HG02623 (cell line): ENCODE data around the gene HAUS3.

ENCODE experiments used
- ATAC-seq: cut with Tn5 transposase; IDR thresholded peaks from one replicate; pipeline ENCODE4 v1.9.1; 2021; ENCODE audit warnings: moderate library complexity; ENCODE audit not compliant: unreplicated experiment

The HAUS3 gene

GRCh38 chr4:2265113-2266110 is 23.5 kb upstream of the HAUS3 start:
- ATAC-seq = no peak

- ATAC-seq = no peak
These were observed 22.6 kb upstream of the HAUS3 start for GRCh38 chr4:2264481-2265041.

GRCh38 chr4:2263926-2264321 is 22.0 kb upstream of the HAUS3 start:
- no peak for ATAC-seq

- no peak for ATAC-seq
These were observed 21.0 kb upstream of the HAUS3 start for GRCh38 chr4:2262944-2263250.

GRCh38 chr4:2262145-2262943 is 20.4 kb upstream of the HAUS3 start:
- ATAC-seq = peak; percentile 91

- ATAC-seq = no peak
These were observed 19.9 kb upstream of the HAUS3 start, which contains the start of gene MXD4 for GRCh38 chr4:2261853-2262144. Gene MXD4 (minus strand): TSS chr4:2262109. CDS start chr4:2261980, 129 bp downstream.

- ATAC-seq = peak; percentile 13
These were observed 19.4 kb upstream of the HAUS3 start for GRCh38 chr4:2261110-2261852.

- ATAC-seq = no peak
These were observed 18.6 kb upstream of the HAUS3 start for GRCh38 chr4:2260344-2261109.

- ATAC-seq = no peak
These were observed 17.8 kb upstream of the HAUS3 start for GRCh38 chr4:2259541-2260343.

GRCh38 chr4:2259036-2259540 is 17.2 kb upstream of the HAUS3 start:
- no peak for ATAC-seq

- no peak for ATAC-seq
These were observed 16.4 kb upstream of the HAUS3 start for GRCh38 chr4:2258091-2259035.

- no peak for ATAC-seq
These were observed 15.6 kb upstream of the HAUS3 start for GRCh38 chr4:2257361-2258081.

- ATAC-seq = no peak
These were observed 14.9 kb upstream of the HAUS3 start for GRCh38 chr4:2256781-2257191.

- ATAC-seq = no peak
These were observed 14.3 kb upstream of the HAUS3 start for GRCh38 chr4:2256156-2256731.

GRCh38 chr4:2255501-2256155 is 13.7 kb upstream of the HAUS3 start:
- no peak for ATAC-seq

GRCh38 chr4:2254665-2255500 is 13.0 kb upstream of the HAUS3 start:
- no peak for ATAC-seq
